GM18507 (cell line): ENCODE data around the gene GSTA4.
"Not testable (repeated sequence)": the region's sequence is repeated elsewhere in the genome, so short reads cannot be mapped to it uniquely, and the experiment has no call there.

Experiments used
- DNase-seq: peaks from one replicate; pipeline ENCODE4 v3.0.0; 2011; ENCODE audit warnings: low read depth; ENCODE audit not compliant: insufficient read length; ENCODE audit errors: extremely low spot score
- FAIRE-seq: peaks from 2 replicates; lab custom pipeline; 2011; peaks lifted over from hg19 to GRCh38; lab: Jason Lieb, UNC

The GSTA4 gene

GRCh38 chr6:53015486-53015885, 20.4 kb upstream of the GSTA4 start:
- no peak for FAIRE-seq
- no peak for DNase-seq

- FAIRE-seq (no peak), DNase-seq (no peak)
Measured at GRCh38 chr6:53014744-53015143, 19.7 kb upstream of the GSTA4 start.

GRCh38 chr6:53014063-53014462, 19.0 kb upstream of the GSTA4 start:
- no peak for DNase-seq
- FAIRE-seq, result no peak

GRCh38 chr6:53011979-53012378, 16.9 kb upstream of the GSTA4 start:
- FAIRE-seq, result no peak

GRCh38 chr6:53010504-53010903, 15.4 kb upstream of the GSTA4 start:
- FAIRE-seq (no peak), DNase-seq (no peak)

More at GRCh38 chr6:53011979-53012378, 16.9 kb upstream of the GSTA4 start:
- no peak for DNase-seq

- DNase-seq, result no peak
- no peak for FAIRE-seq
Measured at GRCh38 chr6:53009511-53009910, 14.4 kb upstream of the GSTA4 start.

GRCh38 chr6:53009056-53009455, 14.0 kb upstream of the GSTA4 start:
- no peak for FAIRE-seq
- no peak for DNase-seq

- not testable (repeated sequence) for DNase-seq, FAIRE-seq
Measured at GRCh38 chr6:53008192-53008687, 13.2 kb upstream of the GSTA4 start.

- DNase-seq, result no peak
- FAIRE-seq, result no peak
Measured at GRCh38 chr6:53005663-53006250, 10.7 kb upstream of the GSTA4 start.

- no peak for FAIRE-seq
- no peak for DNase-seq
Measured at GRCh38 chr6:52999456-52999855, 4.4 kb upstream of the GSTA4 start.

- no peak for DNase-seq
- FAIRE-seq, result no peak
Measured at GRCh38 chr6:52998603-52999002, 3.5 kb upstream of the GSTA4 start.

GRCh38 chr6:52995913-52996645, 995 bp upstream of the GSTA4 start:
- FAIRE-seq, result no peak
- no peak for DNase-seq

GRCh38 chr6:52994839-52995088, 320 bp downstream of the GSTA4 start:
- FAIRE-seq (no peak), DNase-seq (no peak)

GRCh38 chr6:52994031-52994838, 849 bp downstream of the GSTA4 start:
- FAIRE-seq, result no peak

GRCh38 chr6:52992980-52993920, 1.8 kb downstream of the GSTA4 start:
- no peak for DNase-seq
- no peak for FAIRE-seq

More at GRCh38 chr6:52994031-52994838, 849 bp downstream of the GSTA4 start:
- DNase-seq, result no peak

- DNase-seq (no peak), FAIRE-seq (no peak)
Measured at GRCh38 chr6:52990342-52990741, 4.7 kb downstream of the GSTA4 start.

GRCh38 chr6:52985228-52985627, 9.9 kb downstream of the GSTA4 start:
- no peak for DNase-seq
- FAIRE-seq, result no peak

- no peak for DNase-seq
- peak; percentile 69 for FAIRE-seq
Measured at GRCh38 chr6:52984247-52984646, 10.8 kb downstream of the GSTA4 start.

GRCh38 chr6:52983159-52983848, 11.8 kb downstream of the GSTA4 start:
- FAIRE-seq (no peak), DNase-seq (no peak)
